Osteoblast (primary cell): ENCODE measurements around the gene LRRC19. TPM values are rescaled to one million over a fixed set of nuclear protein-coding genes. Genes with fewer than 3 reads are reported as not detected.

Experiments
- DNase-seq: peaks from one replicate; pipeline ENCODE4 v3.0.0; 2011; ENCODE audit warnings: low spot score, mixed read lengths; ENCODE audit not compliant: insufficient read length; ENCODE audit errors: missing footprints
- H2AFZ ChIP-seq: 2 replicates; pipeline ENCODE4 v1.6.0; 2011; ENCODE audit warnings: mild to moderate bottlenecking, low read length
- H3K27ac ChIP-seq: 2 replicates; pipeline ENCODE4 v1.5.1; 2011; ENCODE audit warnings: mild to moderate bottlenecking, low read depth, low read length, moderate library complexity
- H3K27me3 ChIP-seq: 2 replicates; pipeline ENCODE4 v1.6.0; 2012; ENCODE audit warnings: mild to moderate bottlenecking, control low read depth, inconsistent platforms, low read length, moderate library complexity; ENCODE audit not compliant: insufficient read depth
- H3K36me3 ChIP-seq: 2 replicates; pipeline ENCODE4 v1.5.1; 2011; ENCODE audit warnings: mild to moderate bottlenecking, low read length, control low read depth, moderate library complexity; ENCODE audit not compliant: insufficient read depth
- H3K4me1 ChIP-seq: 2 replicates; pipeline ENCODE4 v1.5.1; 2011; ENCODE audit warnings: mild to moderate bottlenecking, low read length, control low read depth, moderate library complexity; ENCODE audit not compliant: insufficient read depth
- H3K4me2 ChIP-seq: 2 replicates; pipeline ENCODE4 v1.6.0; 2011; ENCODE audit warnings: mild to moderate bottlenecking, low read length; ENCODE audit not compliant: insufficient read depth
- H3K4me3 ChIP-seq: fragments of 200-600 bp; sonication (generic); 3 replicates; pipeline ENCODE4 v1.5.1; 2012; ENCODE audit warnings: mild to moderate bottlenecking, low read length, inconsistent platforms; ENCODE audit not compliant: insufficient read depth
- H3K79me2 ChIP-seq: 2 replicates; pipeline ENCODE4 v1.6.0; 2012; ENCODE audit warnings: mild to moderate bottlenecking, low read length, control low read depth, inconsistent platforms; ENCODE audit not compliant: insufficient read depth
- H3K9me3 ChIP-seq: 2 replicates; pipeline ENCODE4 v1.5.1; 2011; ENCODE audit warnings: low read depth, low read length, control low read depth
- H4K20me1 ChIP-seq: 2 replicates; pipeline ENCODE4 v1.6.0; 2012; ENCODE audit warnings: mild to moderate bottlenecking, low read length, control low read depth; ENCODE audit not compliant: insufficient read depth
- CTCF ChIP-seq: IDR thresholded peaks from 2 replicates; pipeline ENCODE4 v1.5.1; 2011; ENCODE audit warnings: mild to moderate bottlenecking, low read depth, low read length, moderate library complexity; ENCODE audit errors: extremely low read depth
- total RNA-seq: library from RNA; depleted of rRNA; stranded (reverse); fragments of >200 nt; gene quantifications from 2 replicates; pipeline ENCODE4 v1.2.3, GENCODE V29; 2012

LRRC19 gene
- total RNA-seq, 1 donor: under 0.01 TPM

- peak overlapping the region; percentile 24 for H3K4me3 ChIP-seq
- peak overlapping the region; percentile 52 for H2AFZ ChIP-seq
- H3K4me1 ChIP-seq: peaks cover 14% of the 10 kb centered on the region
- H3K4me2 ChIP-seq: peak overlapping the region; percentile 33
- H4K20me1 ChIP-seq: no peaks in the 10 kb centered on the region
- peaks cover 20% of the 10 kb centered on the region for H3K79me2 ChIP-seq
- H3K36me3 ChIP-seq: no peaks in the 10 kb centered on the region
- H3K9me3 ChIP-seq: no peaks in the 10 kb centered on the region
- DNase-seq: peak; percentile 13
- H3K27me3 ChIP-seq: no peaks in the 10 kb centered on the region
- TF ChIP-seq CTCF: peak; percentile 12
- H3K27ac ChIP-seq: no peak overlapping the region
These were observed 51.4 kb downstream of the LRRC19 start for GRCh38 chr9:26954050-26954508.

- no peaks in the 10 kb centered on the region for H3K36me3 ChIP-seq
- H3K4me3 ChIP-seq: no peak overlapping the region
- H4K20me1 ChIP-seq: no peaks in the 10 kb centered on the region
- H3K9me3 ChIP-seq: no peaks in the 10 kb centered on the region
- H2AFZ ChIP-seq: peak overlapping the region; percentile 17
- H3K4me2 ChIP-seq: no peak overlapping the region
- H3K27ac ChIP-seq: no peak overlapping the region
- peaks cover 16% of the 10 kb centered on the region for H3K4me1 ChIP-seq
- no peak for DNase-seq
- peaks cover 7% of the 10 kb centered on the region for H3K79me2 ChIP-seq
- H3K27me3 ChIP-seq: no peaks in the 10 kb centered on the region
- TF ChIP-seq CTCF: no peak
These were observed 53.7 kb downstream of the LRRC19 start for GRCh38 chr9:26951794-26952193.

GRCh38 chr9:26950521-26950920, 55.0 kb downstream of the LRRC19 start:
- no peak overlapping the region for H3K27ac ChIP-seq
- H3K4me2 ChIP-seq: no peak overlapping the region
- no peaks in the 10 kb centered on the region for H3K27me3 ChIP-seq
- DNase-seq: no peak
- H3K4me3 ChIP-seq: no peak overlapping the region
- peaks cover 19% of the 10 kb centered on the region for H3K4me1 ChIP-seq
- no peak overlapping the region for H2AFZ ChIP-seq
- peaks cover 2% of the 10 kb centered on the region for H4K20me1 ChIP-seq
- H3K36me3 ChIP-seq: no peaks in the 10 kb centered on the region
- TF ChIP-seq CTCF: no peak
- no peaks in the 10 kb centered on the region for H3K9me3 ChIP-seq
- peaks cover 16% of the 10 kb centered on the region for H3K79me2 ChIP-seq

- DNase-seq: no peak
- peaks cover 5% of the 10 kb centered on the region for H4K20me1 ChIP-seq
- no peak overlapping the region for H3K4me2 ChIP-seq
These were observed 55.8 kb downstream of the LRRC19 start for GRCh38 chr9:26949637-26950069.

More at GRCh38 chr9:26949637-26950069, 55.8 kb downstream of the LRRC19 start:
- Histone ChIP-seq H3K4me3 (no peak overlapping the region), H3K36me3 (no peaks in the 10 kb centered on the region), H3K9me3 (no peaks in the 10 kb centered on the region), H2AFZ (no peak overlapping the region), H3K27me3 (no peaks in the 10 kb centered on the region), H3K4me1 (peaks cover 17% of the 10 kb centered on the region), H3K27ac (no peak overlapping the region), H3K79me2 (peaks cover 25% of the 10 kb centered on the region)
- TF ChIP-seq CTCF: no peak
